Nephron progenitor cell (in vitro differentiated cells): ENCODE measurements around the gene GAS7.
A peak's percentile ranks its signal among the peaks of the same experiment; 100 is the strongest.

ENCODE experiments used
- DNase-seq: peaks from one replicate; pipeline ENCODE4 v3.0.0; 2021
- H3K27ac Mint-ChIP-seq: 2 replicates; pipeline ENCODE4 v1.8.0; 2021; ENCODE audit warnings: mild to moderate bottlenecking, moderate library complexity, mixed read lengths
- H3K27me3 Mint-ChIP-seq: 2 replicates; pipeline ENCODE4 v1.8.0; 2021; ENCODE audit warnings: mild to moderate bottlenecking, low read depth, mixed read lengths; ENCODE audit not compliant: poor library complexity
- H3K36me3 Mint-ChIP-seq: 2 replicates; pipeline ENCODE4 v1.8.0; 2021; ENCODE audit warnings: low read depth, mixed read lengths
- H3K4me1 Mint-ChIP-seq: 2 replicates; pipeline ENCODE4 v1.8.0; 2021; ENCODE audit warnings: mixed read lengths
- H3K4me3 Mint-ChIP-seq: 2 replicates; pipeline ENCODE4 v1.8.0; 2021; ENCODE audit warnings: mild to moderate bottlenecking, moderate library complexity, mixed read lengths
- H3K9me3 Mint-ChIP-seq: 2 replicates; pipeline ENCODE4 v1.8.0; 2021; ENCODE audit warnings: mild to moderate bottlenecking, moderate library complexity, mixed read lengths
- TF ChIP-seq, protein P1 (sequence below): fragments of 200-600 bp; sonication (generic); IDR thresholded peaks from 2 replicates; pipeline ENCODE4 v1.5.0; 2021; ENCODE audit warnings: antibody characterized with exemption

The GAS7 gene

GRCh38 chr17:9986754-9987382, 211.5 kb downstream of the GAS7 start:
- Mint-ChIP-seq H3K4me1 (peaks cover 5% of the 10 kb centered on the region), H3K9me3 (peaks cover 6% of the 10 kb centered on the region)

DNA sequence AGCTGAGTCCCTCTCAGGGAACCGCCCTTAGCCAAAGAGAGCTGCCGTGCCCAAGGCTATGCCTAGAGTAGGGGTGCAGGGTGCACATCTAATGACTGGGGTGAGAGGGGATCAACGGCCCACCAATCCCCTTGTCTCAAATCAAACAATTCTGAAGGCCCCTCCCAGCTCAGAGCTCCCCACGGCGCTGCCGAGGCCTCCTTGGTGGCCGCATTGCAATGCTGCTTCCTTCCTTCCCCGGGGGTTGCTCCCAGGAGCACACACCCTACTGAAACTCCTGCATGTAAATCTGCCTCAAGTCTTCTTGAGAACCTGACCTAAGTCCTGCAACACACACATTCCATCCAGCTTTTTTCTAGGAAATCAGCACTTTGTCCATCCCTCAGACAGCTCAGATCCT, 212.8 kb downstream of the GAS7 start:
- H3K9me3 Mint-ChIP-seq = peaks cover 6% of the 10 kb centered on the region
- no peak for DNase-seq
- peaks cover 6% of the 10 kb centered on the region for H3K4me1 Mint-ChIP-seq
- H3K4me3 Mint-ChIP-seq = no peak overlapping the region
- H3K27me3 Mint-ChIP-seq = peaks cover 32% of the 10 kb centered on the region
- no peaks in the 10 kb centered on the region for H3K36me3 Mint-ChIP-seq
- TF ChIP-seq, protein P1, sequence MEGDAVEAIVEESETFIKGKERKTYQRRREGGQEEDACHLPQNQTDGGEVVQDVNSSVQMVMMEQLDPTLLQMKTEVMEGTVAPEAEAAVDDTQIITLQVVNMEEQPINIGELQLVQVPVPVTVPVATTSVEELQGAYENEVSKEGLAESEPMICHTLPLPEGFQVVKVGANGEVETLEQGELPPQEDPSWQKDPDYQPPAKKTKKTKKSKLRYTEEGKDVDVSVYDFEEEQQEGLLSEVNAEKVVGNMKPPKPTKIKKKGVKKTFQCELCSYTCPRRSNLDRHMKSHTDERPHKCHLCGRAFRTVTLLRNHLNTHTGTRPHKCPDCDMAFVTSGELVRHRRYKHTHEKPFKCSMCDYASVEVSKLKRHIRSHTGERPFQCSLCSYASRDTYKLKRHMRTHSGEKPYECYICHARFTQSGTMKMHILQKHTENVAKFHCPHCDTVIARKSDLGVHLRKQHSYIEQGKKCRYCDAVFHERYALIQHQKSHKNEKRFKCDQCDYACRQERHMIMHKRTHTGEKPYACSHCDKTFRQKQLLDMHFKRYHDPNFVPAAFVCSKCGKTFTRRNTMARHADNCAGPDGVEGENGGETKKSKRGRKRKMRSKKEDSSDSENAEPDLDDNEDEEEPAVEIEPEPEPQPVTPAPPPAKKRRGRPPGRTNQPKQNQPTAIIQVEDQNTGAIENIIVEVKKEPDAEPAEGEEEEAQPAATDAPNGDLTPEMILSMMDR = no peak
- no peak overlapping the region for H3K27ac Mint-ChIP-seq

More at GRCh38 chr17:9986754-9987382, 211.5 kb downstream of the GAS7 start:
- H3K36me3 Mint-ChIP-seq = no peaks in the 10 kb centered on the region
- H3K4me3 Mint-ChIP-seq = no peak overlapping the region
- no peak overlapping the region for H3K27ac Mint-ChIP-seq
- H3K27me3 Mint-ChIP-seq = peaks cover 39% of the 10 kb centered on the region
- no peak for DNase-seq
- TF ChIP-seq, protein P1 = no peak

- Mint-ChIP-seq H3K27me3 (peaks cover 25% of the 10 kb centered on the region), H3K36me3 (no peaks in the 10 kb centered on the region)
Observed at GRCh38 chr17:9984768-9985167, 213.6 kb downstream of the GAS7 start.

DNA sequence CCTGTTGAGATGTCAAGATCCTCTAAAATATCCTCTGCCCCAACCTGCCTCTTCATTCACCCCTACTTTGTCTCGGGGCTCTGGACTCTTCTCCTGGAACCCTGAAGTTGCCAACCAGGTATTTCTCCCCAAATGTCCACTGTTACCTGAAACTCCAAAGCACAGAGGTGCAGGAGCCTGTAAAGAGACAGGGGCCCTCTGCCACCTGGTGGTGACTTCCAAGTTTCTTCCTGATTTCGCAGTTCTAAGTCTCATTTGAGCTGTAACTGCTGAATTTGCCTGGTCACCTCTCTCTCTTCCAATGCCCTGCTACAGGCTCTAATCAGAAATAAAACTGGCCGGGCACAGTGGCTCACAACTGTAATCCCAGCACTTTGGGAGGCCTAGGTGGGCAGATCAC, 216.2 kb downstream of the GAS7 start:
- Mint-ChIP-seq H3K9me3 (no peaks in the 10 kb centered on the region), H3K36me3 (no peaks in the 10 kb centered on the region), H3K27ac (no peak overlapping the region), H3K4me1 (peaks cover 6% of the 10 kb centered on the region), H3K4me3 (no peak overlapping the region), H3K27me3 (peaks cover 21% of the 10 kb centered on the region)
- TF ChIP-seq, protein P1 = peak; percentile 39
- DNase-seq = no peak

More at GRCh38 chr17:9984768-9985167, 213.6 kb downstream of the GAS7 start:
- Mint-ChIP-seq H3K27ac (no peak overlapping the region), H3K9me3 (peaks cover 5% of the 10 kb centered on the region), H3K4me3 (no peak overlapping the region), H3K4me1 (peaks cover 6% of the 10 kb centered on the region)
- TF ChIP-seq, protein P1 = no peak
- DNase-seq = no peak

DNA sequence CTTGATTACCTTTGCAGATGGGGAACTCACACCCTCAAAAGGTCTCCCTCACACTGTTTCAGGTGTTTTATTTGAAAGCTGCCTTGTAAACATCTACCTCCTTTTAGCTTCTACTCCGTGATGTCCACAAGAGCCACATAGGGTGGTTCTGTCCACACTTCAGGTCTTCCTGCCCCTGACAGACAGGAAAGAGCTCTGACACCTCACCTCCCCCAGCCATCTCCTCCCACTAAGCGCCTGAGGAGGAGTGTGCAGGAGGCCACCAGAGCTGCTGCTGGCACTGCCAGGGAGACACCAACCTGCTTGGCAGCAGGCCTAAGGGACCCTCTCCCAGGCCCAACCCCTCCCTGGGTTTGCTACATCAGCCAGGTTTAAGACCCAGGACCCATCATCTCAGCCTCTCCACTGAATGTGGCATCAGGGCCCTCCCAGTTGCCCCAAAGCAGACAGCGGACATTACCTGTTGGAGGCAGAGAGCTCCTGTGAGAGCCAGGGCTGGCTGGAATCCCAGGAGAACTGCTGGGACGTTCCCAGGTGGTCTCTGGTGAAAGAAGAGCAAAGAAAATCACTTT, 217.0 kb downstream of the GAS7 start:
- Mint-ChIP-seq H3K27ac (no peak overlapping the region), H3K36me3 (no peaks in the 10 kb centered on the region), H3K4me3 (no peak overlapping the region), H3K27me3 (peaks cover 17% of the 10 kb centered on the region), H3K4me1 (peaks cover 6% of the 10 kb centered on the region), H3K9me3 (no peaks in the 10 kb centered on the region)
- TF ChIP-seq, protein P1 = no peak
- no peak for DNase-seq
